Colonic mucosa (tissue), 4 donors: ENCODE data around the gene PRPF8. TPM values are rescaled to one million over a fixed set of nuclear protein-coding genes. Genes with fewer than 3 reads are reported as not detected.
"Not testable (repeated sequence)": the region's sequence is repeated elsewhere in the genome, so short reads cannot be mapped to it uniquely, and the experiment has no call there.

Experiments used
- DNase-seq: peaks from one replicate; pipeline ENCODE4 v3.0.0-alpha.2; 2020
- H3K27ac ChIP-seq: fragments of 200-600 bp; one replicate; pipeline ENCODE4 v1.8.0; 2021
- H3K27me3 ChIP-seq: fragments of 200-600 bp; one replicate; pipeline ENCODE4 v1.8.0; 2021
- H3K36me3 ChIP-seq: fragments of 200-600 bp; one replicate; pipeline ENCODE4 v1.8.0; 2021
- H3K4me1 ChIP-seq: fragments of 200-600 bp; one replicate; pipeline ENCODE4 v1.8.0; 2021; ENCODE audit warnings: mild to moderate bottlenecking
- H3K4me3 ChIP-seq: fragments of 200-600 bp; one replicate; pipeline ENCODE4 v1.8.0; 2021
- H3K9ac ChIP-seq, 2 donors: one replicate each; pipeline ENCODE4 v1.7.0; 2013; ENCODE audit warnings: control low read depth in 2 of 2, low read depth in 2 of 2, low read length in 2 of 2
- H3K9me3 ChIP-seq: fragments of 200-600 bp; one replicate; pipeline ENCODE4 v1.8.0; 2021
- CTCF ChIP-seq: fragments of 200-600 bp; IDR thresholded peaks from one replicate; pipeline ENCODE4 v1.8.0; 2022; ENCODE audit warnings: antibody characterized with exemption, mild to moderate bottlenecking
- intact Hi-C: fragments of 100-400 bp; cut with DNase I; formaldehyde crosslinking; loops from one replicate; pipeline ENCODE4 v1.14.1; 2022
- total RNA-seq, 2 donors: library from RNA; stranded (reverse); fragmentation: NEBNext Ultra II Directional in 1 of 2; extraction: Animal tissue kit (Norgen Biotek cat#: 25700) in 1 of 2; gene quantifications; one replicate each; pipeline ENCODE4 v1.2.1, GENCODE V29; 2021
- donor health status: healthy.
- donor health status: DM: no; HTN: no; CAD: no.
- donor health status: DM: no; HTN: no; CAD: no.

PRPF8 gene
- total RNA-seq, 2 donors from 2014 or later, result 172 to 292 TPM

- Histone ChIP-seq H3K27me3 (no peaks in the 10 kb centered on the region), H3K27ac (no peak overlapping the region), H3K4me1 (no peaks in the 10 kb centered on the region), H3K36me3 (peaks cover 46% of the 10 kb centered on the region), H3K9ac (no peak overlapping the region), H3K9me3 (no peaks in the 10 kb centered on the region), H3K4me3 (no peak overlapping the region)
- TF ChIP-seq CTCF, result no peak
- intact Hi-C loops, result loop anchor here (10.0 kb wide), 1 partner anchor 192 kb away; no protein-coding TSS in a partner anchor
- no peak for DNase-seq
Observed at GRCh38 chr17:1673041-1673785, 11.5 kb downstream of the PRPF8 start.

- intact Hi-C loops, H3K9me3 ChIP-seq, H3K4me3 ChIP-seq, H3K4me1 ChIP-seq, H3K27me3 ChIP-seq, DNase-seq, H3K9ac ChIP-seq, H3K27ac ChIP-seq: not testable (repeated sequence)
- H3K36me3 ChIP-seq, result peaks cover 39% of the 10 kb centered on the region
Observed at GRCh38 chr17:1663934-1664333, 20.7 kb downstream of the PRPF8 start.

- Histone ChIP-seq H3K36me3 (peaks cover 52% of the 10 kb centered on the region), H3K27ac (no peak overlapping the region), H3K9ac (no peak overlapping the region), H3K27me3 (no peaks in the 10 kb centered on the region), H3K4me3 (no peak overlapping the region), H3K4me1 (no peaks in the 10 kb centered on the region), H3K9me3 (no peaks in the 10 kb centered on the region)
- DNase-seq, result no peak
- intact Hi-C loops, result no loop called here
- TF ChIP-seq CTCF, result no peak
Observed at GRCh38 chr17:1661045-1661444, 23.6 kb downstream of the PRPF8 start.

GRCh38 chr17:1658100-1658499, 26.6 kb downstream of the PRPF8 start:
- Histone ChIP-seq H3K4me1 (no peaks in the 10 kb centered on the region), H3K27me3 (no peaks in the 10 kb centered on the region), H3K36me3 (peaks cover 61% of the 10 kb centered on the region), H3K4me3 (no peak overlapping the region), H3K27ac (no peak overlapping the region), H3K9me3 (no peaks in the 10 kb centered on the region), H3K9ac (no peak overlapping the region)
- DNase-seq, result no peak
- intact Hi-C loops, result loop anchor here (10.0 kb wide), 1 partner anchor 47 kb away; no protein-coding TSS in a partner anchor
- TF ChIP-seq CTCF, result no peak

- Histone ChIP-seq H3K9ac (no peak overlapping the region), H3K27me3 (no peaks in the 10 kb centered on the region), H3K36me3 (peaks cover 32% of the 10 kb centered on the region), H3K27ac (no peak overlapping the region), H3K9me3 (no peaks in the 10 kb centered on the region), H3K4me3 (no peak overlapping the region), H3K4me1 (peaks cover 14% of the 10 kb centered on the region)
- DNase-seq, result no peak
- no peak for TF ChIP-seq CTCF
- intact Hi-C loops, result loop anchor here (5.0 to 10.0 kb wide), 2 partner anchors 51 to 174 kb away; partner anchors contain the start of gene SMYD4
Observed at GRCh38 chr17:1653735-1654134, 30.9 kb downstream of the PRPF8 start.

- intact Hi-C loops, result loop anchor here (5.0 to 10.0 kb wide), 2 partner anchors 52 to 175 kb away; partner anchors contain the start of gene SMYD4
Observed at GRCh38 chr17:1652794-1653193, 31.9 kb downstream of the PRPF8 start.

More at GRCh38 chr17:1652794-1653193, 31.9 kb downstream of the PRPF8 start:
- not testable (repeated sequence) for H3K4me3 ChIP-seq, H3K27ac ChIP-seq, H3K9me3 ChIP-seq, H3K9ac ChIP-seq, DNase-seq, H3K27me3 ChIP-seq
- Histone ChIP-seq H3K4me1 (peaks cover 20% of the 10 kb centered on the region), H3K36me3 (peaks cover 27% of the 10 kb centered on the region)
